HCT116 (cell line): ENCODE results near the gene ONECUT3. TPM values are rescaled to one million over a fixed set of nuclear protein-coding genes. Genes with fewer than 3 reads are reported as not detected.

Source experiments
- ATAC-seq: fragments of 200-7000 bp; cut with Tn5 transposase; 2 replicates; pipeline ENCODE4 v1.9.1; 2020; ENCODE audit warnings: mild to moderate bottlenecking, moderate library complexity
- BruUV-seq: library from RNA; stranded (reverse); fragments of 400-500 nt; replicated peaks from 2 replicates; lab custom pipeline; 2021; lab: Mats Ljungman, UMichigan
- CTCF ChIA-PET: fragments of 300-600 bp; sonication (Branson Sonifier 250); formaldehyde crosslinking; loops from one replicate; lab custom pipeline; 2021; ENCODE audit warnings: antibody characterized with exemption; lab: Charles Lee
- POLR2A ChIA-PET: fragments of 300-600, 350-600 bp; sonication (Branson Sonifier 250); formaldehyde crosslinking; loops from one replicate; lab custom pipeline; 2021; ENCODE audit warnings: antibody characterized with exemption; lab: Charles Lee
- RAD21 ChIA-PET, 2 experiments: fragments of 300-600 bp; sonication (Branson Sonifier 250); formaldehyde crosslinking; loops; one replicate each; lab custom pipeline; 2023; ENCODE audit warnings: low total read pairs in 2 of 2; ENCODE audit not compliant: uncharacterized antibody in 2 of 2, unreplicated experiment in 2 of 2, low non-redundant PET in 1 of 2; lab: Charles Lee
- DNase-seq: peaks from one replicate; pipeline ENCODE4 v3.0.0-alpha.2; 2010; ENCODE audit warnings: low read depth, low spot score
- H2AFZ ChIP-seq: fragments of 200-600 bp; shearing (Covaris generic), sonication (generic); 2 replicates; pipeline ENCODE4 v1.6.1; 2017; ENCODE audit warnings: low read depth, mixed run types, mixed read lengths, antibody characterized with exemption, low read length; ENCODE audit not compliant: poor library complexity, severe bottlenecking
- H3K27ac ChIP-seq: 2 replicates; pipeline ENCODE4 v1.5.1; 2012; ENCODE audit warnings: low read depth, low read length
- H3K27me3 ChIP-seq: fragments of 200-600 bp; sonication (generic); 2 replicates; pipeline ENCODE4 v1.6.1; 2016; ENCODE audit warnings: mixed run types, low read length, mixed read lengths; ENCODE audit not compliant: insufficient read depth
- H3K36me3 ChIP-seq, 2 experiments: fragments of 200-500 bp in 1 of 2; fragments of 200-600 bp in 1 of 2; sonication (Bioruptor generic) in 1 of 2; sonication (generic) in 1 of 2; 2 replicates each; pipeline versions ENCODE4 v1.5.1 to v1.6.1; 2014 to 2016; ENCODE audit warnings: low read length in 2 of 2, inconsistent platforms in 1 of 2, mixed read lengths in 1 of 2, mixed run types in 1 of 2; ENCODE audit not compliant: insufficient read depth in 2 of 2, control insufficient read depth in 1 of 2
- H3K4me1 ChIP-seq, 2 experiments: fragments of 200-600 bp in 1 of 2; sonication (generic) in 1 of 2; 2 replicates each; pipeline versions ENCODE4 v1.5.1 to v1.6.1; 2012 to 2017; ENCODE audit warnings: low read length in 2 of 2, inconsistent platforms in 1 of 2, mild to moderate bottlenecking in 1 of 2, mixed read lengths in 1 of 2, mixed run types in 1 of 2, moderate library complexity in 1 of 2; ENCODE audit not compliant: insufficient read depth in 2 of 2, control insufficient read depth in 1 of 2
- H3K4me2 ChIP-seq: fragments of 200-600 bp; sonication (generic); 2 replicates; pipeline ENCODE4 v1.6.1; 2017; ENCODE audit warnings: mixed run types, low read length, mixed read lengths
- H3K4me3 ChIP-seq, 2 experiments: fragments of 200-600 bp in 1 of 2; sonication (generic) in 1 of 2; replicated peaks in 1 of 2; 2 replicates each; pipeline ENCODE4 v1.5.1; 2011 to 2016; ENCODE audit warnings: low read length in 2 of 2, control low read depth in 1 of 2, low read depth in 1 of 2, mild to moderate bottlenecking in 1 of 2, mixed read lengths in 1 of 2, mixed run types in 1 of 2
- H3K79me2 ChIP-seq: fragments of 200-600 bp; sonication (generic); 2 replicates; pipeline ENCODE4 v1.6.1; 2017; ENCODE audit warnings: mild to moderate bottlenecking, mixed run types, low read length, moderate library complexity, mixed read lengths; ENCODE audit not compliant: insufficient read depth
- H3K9ac ChIP-seq: fragments of 200-600 bp; sonication (generic); 2 replicates; pipeline ENCODE4 v1.6.1; 2016; ENCODE audit warnings: low read length, mixed read lengths
- H3K9me2 ChIP-seq: fragments of 200-600 bp; sonication (generic), shearing (Covaris generic); 2 replicates; pipeline ENCODE4 v1.6.1; 2017; ENCODE audit warnings: mixed run types, mild to moderate bottlenecking, moderate library complexity; ENCODE audit not compliant: insufficient read depth
- H3K9me3 ChIP-seq, 2 experiments: fragments of 200-500 bp in 1 of 2; fragments of 200-600 bp in 1 of 2; sonication (Bioruptor generic) in 1 of 2; sonication (generic) in 1 of 2; 2 replicates each; pipeline ENCODE4 v1.6.1; 2014 to 2017; ENCODE audit warnings: low read length in 2 of 2, mixed read lengths in 2 of 2, inconsistent platforms in 1 of 2, low read depth in 1 of 2, mild to moderate bottlenecking in 1 of 2, mixed run types in 1 of 2, moderate library complexity in 1 of 2; ENCODE audit not compliant: control insufficient read depth in 1 of 2, insufficient read depth in 1 of 2
- H4K20me1 ChIP-seq: fragments of 200-600 bp; sonication (generic), shearing (Covaris generic); 2 replicates; pipeline ENCODE4 v1.6.1; 2017; ENCODE audit warnings: mixed run types, mild to moderate bottlenecking, moderate library complexity; ENCODE audit not compliant: insufficient read depth
- CEBPB ChIP-seq: IDR thresholded peaks from 2 replicates; pipeline ENCODE4 v1.6.1; 2012; ENCODE audit warnings: low read depth
- FOSL1 ChIP-seq: IDR thresholded peaks from 2 replicates; pipeline ENCODE4 v1.6.1; 2012; ENCODE audit warnings: low read depth
- JUND ChIP-seq: IDR thresholded peaks from 2 replicates; pipeline ENCODE4 v1.6.1; 2012
- POLR2A ChIP-seq: IDR thresholded peaks from 2 replicates; pipeline ENCODE4 v1.7.0; 2011; ENCODE audit warnings: borderline replicate concordance; ENCODE audit not compliant: insufficient read depth, insufficient read length; ENCODE audit errors: extremely low read depth
- RAD21 ChIP-seq: IDR thresholded peaks from 2 replicates; pipeline ENCODE4 v1.6.1; 2012; ENCODE audit warnings: low read depth, mild to moderate bottlenecking
- SIN3A ChIP-seq: IDR thresholded peaks from 2 replicates; pipeline ENCODE4 v1.6.1; 2012; ENCODE audit warnings: low read depth
- TCF7L2 ChIP-seq: IDR thresholded peaks from 2 replicates; pipeline ENCODE4 v1.7.0; 2011; ENCODE audit warnings: borderline replicate concordance, inconsistent platforms; ENCODE audit not compliant: insufficient read depth, insufficient read length; ENCODE audit errors: extremely low read depth
- YY1 ChIP-seq: IDR thresholded peaks from 2 replicates; pipeline ENCODE4 v1.6.1; 2011; ENCODE audit warnings: low read length, low read depth, moderate library complexity, mild to moderate bottlenecking; ENCODE audit not compliant: insufficient replicate concordance; ENCODE audit errors: extremely low read depth
- ZBTB33 ChIP-seq: IDR thresholded peaks from 2 replicates; pipeline ENCODE4 v1.6.1; 2011; ENCODE audit warnings: mild to moderate bottlenecking, low read length, moderate library complexity; ENCODE audit not compliant: insufficient replicate concordance; ENCODE audit errors: extremely low read depth
- ZFX ChIP-seq: fragments of 450-650 bp; IDR thresholded peaks from 2 replicates; pipeline ENCODE4 v1.6.1; 2017
- intact Hi-C: fragments of 100-400 bp; cut with micrococcal nuclease; formaldehyde crosslinking; loops from 2 replicates; pipeline ENCODE4 v1.10.0; 2022
- total RNA-seq: library from RNA; stranded (reverse); gene quantifications from one replicate; pipeline ENCODE4 v1.2.1, GENCODE V29; 2021; ENCODE audit not compliant: unreplicated experiment

Gene ONECUT3
- total RNA-seq, 1 experiment from 2014 or later: 22.1 TPM

GRCh38 chr19:1757468-1758230, 4.3 kb downstream of the ONECUT3 start:
- H4K20me1 ChIP-seq: peaks cover 4% of the 10 kb centered on the region; the same call in 1 of the 2 replicates
- H3K27ac ChIP-seq: peak overlapping the region; percentile 8; the same call in 1 of the 2 replicates
- CTCF ChIA-PET: no interaction called here
- H3K4me1 ChIP-seq: peaks cover 2 to 31% of the 10 kb centered on the region in 2 experiments; a peak in 3 of 4 replicates
- H3K9me2 ChIP-seq: no peaks in the 10 kb centered on the region
- TF ChIP-seq CEBPB (no peak), RAD21 (no peak), FOSL1 (no peak), ZBTB33 (no peak), SIN3A (no peak), YY1 (no peak), ZFX (no peak), POLR2A (no peak), TCF7L2 (no peak), JUND (no peak)
- no peak for DNase-seq
- no peaks in the 10 kb centered on the region for H3K27me3 ChIP-seq
- peaks cover 80% of the 10 kb centered on the region for H3K79me2 ChIP-seq
- no peak overlapping the region for H3K9ac ChIP-seq
- RAD21 ChIA-PET: no interaction called here
- intact Hi-C loops: no loop called here
- H3K4me3 ChIP-seq: no peak overlapping the region
- peaks cover 2 to 6% of the 10 kb centered on the region in 2 experiments; a peak in 1 of 4 replicates for H3K36me3 ChIP-seq
- POLR2A ChIA-PET: no interaction called here
- H2AFZ ChIP-seq: no peak overlapping the region
- no peak overlapping the region for H3K4me2 ChIP-seq
- no peak for ATAC-seq
- H3K9me3 ChIP-seq: no peaks in the 10 kb centered on the region
- BruUV-seq: no TSS peak
